SU-DHL-6 (cell line): Measurements from ENCODE around the gene KCNS1.

Experiments used
- H2AFZ ChIP-seq: fragments of 200-600 bp; sonication (generic); 2 replicates; pipeline ENCODE4 v1.6.1; 2014; ENCODE audit warnings: low read depth, mild to moderate bottlenecking, moderate library complexity, mixed read lengths, antibody characterized with exemption, low read length; ENCODE audit not compliant: severe bottlenecking
- H3F3A ChIP-seq: fragments of 200-600 bp; shearing (Covaris generic); 2 replicates; pipeline ENCODE4 v1.6.0; 2016; ENCODE audit warnings: antibody characterized with exemption, mild to moderate bottlenecking; ENCODE audit not compliant: insufficient read depth
- H3K27ac ChIP-seq: fragments of 200-600 bp; sonication (generic); 2 replicates; pipeline ENCODE4 v1.5.1; 2016; ENCODE audit warnings: low read depth, mild to moderate bottlenecking, low read length, moderate library complexity, mixed read lengths
- H3K27me3 ChIP-seq: fragments of 200-600 bp; sonication (generic), shearing (Covaris generic); 2 replicates; pipeline ENCODE4 v1.6.0; 2014; ENCODE audit warnings: mild to moderate bottlenecking, low read length
- H3K36me3 ChIP-seq: fragments of 200-600 bp; sonication (generic); 2 replicates; pipeline ENCODE4 v1.6.1; 2014; ENCODE audit warnings: mild to moderate bottlenecking, low read length, mixed read lengths
- H3K4me2 ChIP-seq: fragments of 300-600, 200-600 bp; shearing (Covaris generic), sonication (generic); 2 replicates; pipeline ENCODE4 v1.6.0; 2014; ENCODE audit warnings: low read length, low read depth, mild to moderate bottlenecking; ENCODE audit not compliant: poor library complexity, severe bottlenecking
- H3K4me3 ChIP-seq: fragments of 200-600 bp; sonication (generic); 2 replicates; pipeline ENCODE4 v1.5.1; 2014; ENCODE audit warnings: antibody characterized with exemption, low read length, mild to moderate bottlenecking, mixed read lengths; ENCODE audit not compliant: insufficient read depth, poor library complexity, severe bottlenecking
- H3K79me2 ChIP-seq: fragments of 200-600 bp; sonication (generic); 2 replicates; pipeline ENCODE4 v1.6.1; 2014; ENCODE audit warnings: mild to moderate bottlenecking, low read length, moderate library complexity; ENCODE audit not compliant: insufficient read depth
- H3K9ac ChIP-seq: fragments of 200-600 bp; sonication (generic); 2 replicates; pipeline ENCODE4 v1.7.0; 2014; ENCODE audit warnings: mild to moderate bottlenecking, low read length
- H3K9me2 ChIP-seq: fragments of 200-600 bp; sonication (generic); replicated peaks from 2 replicates; pipeline ENCODE4 v1.6.1; 2014; ENCODE audit warnings: low read length; ENCODE audit not compliant: insufficient read depth
- H3K9me3 ChIP-seq: fragments of 200-600 bp; sonication (generic); 2 replicates; pipeline ENCODE4 v1.6.1; 2014; ENCODE audit warnings: low read length, mixed read lengths; ENCODE audit not compliant: insufficient read depth
- H4K20me1 ChIP-seq: fragments of 200-600 bp; sonication (generic); 2 replicates; pipeline ENCODE4 v1.6.1; 2014; ENCODE audit warnings: low read depth, mild to moderate bottlenecking, antibody characterized with exemption, low read length, moderate library complexity, mixed read lengths
- CTCF ChIP-seq: fragments of 200-600 bp; sonication (generic); IDR thresholded peaks from one replicate; pipeline ENCODE4 v1.5.1; 2017; ENCODE audit warnings: antibody characterized with exemption, mild to moderate bottlenecking, low read length, moderate library complexity; ENCODE audit not compliant: insufficient read depth, poor library complexity, severe bottlenecking
- EZH2phosphoT487 ChIP-seq: fragments of 200-600 bp; sonication (generic), shearing (Covaris generic); conservative IDR thresholded peaks from 2 replicates; pipeline ENCODE4 v1.6.1; 2018; ENCODE audit warnings: mild to moderate bottlenecking, antibody characterized with exemption, low read length, moderate library complexity, mixed read lengths

Gene KCNS1

GRCh38 chr20:45109634-45110033 lies 8.7 kb upstream of the KCNS1 start:
- TF ChIP-seq CTCF (no peak), EZH2phosphoT487 (no peak)
- Histone ChIP-seq H3K4me3 (no peak overlapping the region), H3K27me3 (no peaks in the 10 kb centered on the region), H3K9me2 (no peaks in the 10 kb centered on the region), H3K36me3 (no peaks in the 10 kb centered on the region), H3F3A (no peaks in the 10 kb centered on the region), H3K27ac (no peak overlapping the region), H2AFZ (no peak overlapping the region), H3K79me2 (no peaks in the 10 kb centered on the region), H4K20me1 (no peaks in the 10 kb centered on the region), H3K9ac (no peak overlapping the region), H3K9me3 (no peaks in the 10 kb centered on the region), H3K4me2 (no peak overlapping the region)

- no peak overlapping the region for H2AFZ ChIP-seq
- no peak for TF ChIP-seq EZH2phosphoT487
- no peak for TF ChIP-seq CTCF
- H3K79me2 ChIP-seq: no peaks in the 10 kb centered on the region
- H3K27me3 ChIP-seq: no peaks in the 10 kb centered on the region
- H3F3A ChIP-seq: no peaks in the 10 kb centered on the region
- H3K9ac ChIP-seq: no peak overlapping the region
- no peak overlapping the region for H3K4me3 ChIP-seq
- no peak overlapping the region for H3K4me2 ChIP-seq
- H3K36me3 ChIP-seq: no peaks in the 10 kb centered on the region
- no peaks in the 10 kb centered on the region for H3K9me3 ChIP-seq
- no peaks in the 10 kb centered on the region for H3K9me2 ChIP-seq
- no peak overlapping the region for H3K27ac ChIP-seq
- H4K20me1 ChIP-seq: no peaks in the 10 kb centered on the region
These were observed 4.4 kb upstream of the KCNS1 start for GRCh38 chr20:45105317-45105716.

- H3K36me3 ChIP-seq: no peaks in the 10 kb centered on the region
- H2AFZ ChIP-seq: no peak overlapping the region
- H3K9me2 ChIP-seq: no peaks in the 10 kb centered on the region
- H3K9me3 ChIP-seq: no peaks in the 10 kb centered on the region
- no peak overlapping the region for H3K4me3 ChIP-seq
- no peaks in the 10 kb centered on the region for H3F3A ChIP-seq
- H3K27ac ChIP-seq: no peak overlapping the region
- no peaks in the 10 kb centered on the region for H3K79me2 ChIP-seq
- H3K4me2 ChIP-seq: no peak overlapping the region
- H3K9ac ChIP-seq: no peak overlapping the region
- no peaks in the 10 kb centered on the region for H3K27me3 ChIP-seq
- TF ChIP-seq CTCF (no peak), EZH2phosphoT487 (no peak)
- H4K20me1 ChIP-seq: no peaks in the 10 kb centered on the region
These were observed 3.9 kb upstream of the KCNS1 start for GRCh38 chr20:45104786-45105185.

GRCh38 chr20:45103072-45103471 lies 2.1 kb upstream of the KCNS1 start:
- Histone ChIP-seq H3K4me2 (no peak overlapping the region), H3K9me2 (no peaks in the 10 kb centered on the region), H2AFZ (no peak overlapping the region), H3K9ac (no peak overlapping the region), H3K27me3 (no peaks in the 10 kb centered on the region), H3F3A (no peaks in the 10 kb centered on the region), H3K4me3 (no peak overlapping the region), H3K36me3 (no peaks in the 10 kb centered on the region), H3K9me3 (no peaks in the 10 kb centered on the region), H3K79me2 (no peaks in the 10 kb centered on the region), H4K20me1 (no peaks in the 10 kb centered on the region), H3K27ac (no peak overlapping the region)
- TF ChIP-seq CTCF (no peak), EZH2phosphoT487 (no peak)
